GM21526 (cell line): ENCODE data around the gene BRD3OS.
A peak's percentile ranks its signal among the peaks of the same experiment; 100 is the strongest.

Experiments
- ATAC-seq: cut with Tn5 transposase; IDR thresholded peaks from one replicate; pipeline ENCODE4 v1.9.1; 2021; ENCODE audit warnings: moderate library complexity; ENCODE audit not compliant: unreplicated experiment, low FRiP score

Gene BRD3OS

DNA sequence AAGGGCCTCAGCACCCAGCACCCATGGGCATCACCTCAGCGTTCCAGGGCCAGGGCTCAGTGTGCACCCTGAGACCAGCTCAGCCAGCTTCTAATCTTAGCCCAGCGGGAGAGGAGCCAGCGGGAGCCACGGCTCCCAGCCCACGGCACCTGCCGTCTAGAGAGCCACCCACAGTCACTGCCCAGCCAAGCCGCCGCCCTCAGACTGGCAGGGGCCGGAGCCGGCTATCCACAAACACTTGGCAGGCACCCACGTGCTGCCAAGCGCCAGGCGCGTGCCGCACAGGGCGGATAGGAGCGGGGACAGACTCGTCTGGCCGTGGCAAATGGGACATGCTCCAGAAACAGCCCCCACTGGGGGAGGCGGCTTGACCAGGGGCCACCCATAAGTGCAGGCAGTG lies 24.0 kb downstream of the BRD3OS start:
- ATAC-seq, result no peak

DNA sequence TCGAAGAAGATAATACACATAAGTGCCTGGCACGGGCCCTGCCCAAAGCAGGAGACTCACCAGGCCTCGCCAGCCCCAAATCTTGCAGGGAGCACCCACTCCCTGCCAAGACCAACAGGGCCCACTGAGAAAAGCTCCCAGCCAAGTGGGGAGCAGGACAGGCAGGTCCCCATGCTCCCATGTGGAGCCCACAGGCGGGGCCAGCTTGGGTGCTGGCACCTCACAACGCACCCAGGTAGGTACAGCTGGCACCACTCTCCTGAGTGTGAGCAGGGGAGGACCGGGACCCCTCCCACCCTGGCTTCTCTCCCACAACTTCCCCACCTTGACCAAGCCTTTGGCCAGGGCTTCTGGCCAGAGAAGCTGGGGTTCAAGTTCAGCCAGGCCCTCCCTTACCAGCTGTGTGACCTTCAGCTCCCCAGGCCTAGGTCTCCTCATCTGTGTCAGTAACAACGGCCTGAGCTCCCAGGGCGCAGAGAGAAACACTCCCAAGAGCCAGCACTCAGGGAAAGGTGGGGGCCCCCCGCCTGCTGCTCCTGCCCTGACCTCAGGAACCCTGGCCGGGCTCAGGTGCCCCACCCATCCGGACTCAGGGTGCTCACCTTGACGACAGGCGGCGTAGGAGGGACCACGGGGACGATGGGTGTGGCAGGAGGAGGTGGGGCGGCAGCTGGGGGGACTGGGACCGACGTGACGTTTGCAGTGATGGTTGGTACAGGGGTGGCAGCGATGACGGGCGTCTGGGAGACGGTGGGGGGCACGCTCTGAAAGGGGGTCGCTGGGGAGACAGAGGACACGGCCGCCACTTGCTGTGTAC lies 24.7 kb downstream of the BRD3OS start:
- ATAC-seq, result no peak

DNA sequence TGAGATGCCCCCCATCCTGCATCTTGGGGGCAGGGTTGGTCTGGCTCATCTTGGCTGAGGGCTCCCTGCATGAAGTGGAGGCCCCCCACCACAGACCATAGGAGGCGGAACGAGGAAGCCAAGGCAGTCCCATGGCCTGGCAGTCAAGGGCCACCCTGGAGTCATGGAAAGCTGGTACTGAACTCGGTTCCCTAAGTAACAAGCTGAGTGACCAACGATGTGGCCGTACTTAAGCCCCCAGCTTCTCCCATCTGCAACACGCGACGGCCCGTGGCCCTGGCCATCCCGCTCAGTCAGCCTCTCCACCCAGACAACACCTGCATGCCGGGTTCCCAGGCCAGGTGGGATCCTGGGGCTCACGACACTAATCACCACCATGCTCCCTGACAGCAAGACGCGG lies 25.4 kb downstream of the BRD3OS start:
- no peak for ATAC-seq

DNA sequence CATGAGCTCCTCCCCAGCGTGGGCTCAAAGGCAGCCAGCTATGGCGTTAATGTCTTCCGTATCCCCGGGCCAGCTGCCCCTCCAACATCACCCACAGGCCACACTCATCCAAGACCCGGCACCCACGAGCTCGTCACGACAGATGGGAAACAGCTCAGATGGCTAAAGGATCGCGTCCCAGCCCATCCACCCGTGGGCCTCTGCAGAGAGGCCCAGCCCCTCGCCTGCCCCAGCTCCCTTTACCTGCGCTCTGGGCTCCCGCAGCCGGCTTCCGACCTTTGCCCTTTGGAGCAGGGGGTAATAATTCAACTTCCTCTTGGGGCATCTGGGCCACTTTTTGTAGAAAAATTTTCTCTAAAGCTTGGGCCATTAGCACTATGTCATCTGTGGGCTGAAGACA lies 26.0 kb downstream of the BRD3OS start:
- no peak for ATAC-seq

DNA sequence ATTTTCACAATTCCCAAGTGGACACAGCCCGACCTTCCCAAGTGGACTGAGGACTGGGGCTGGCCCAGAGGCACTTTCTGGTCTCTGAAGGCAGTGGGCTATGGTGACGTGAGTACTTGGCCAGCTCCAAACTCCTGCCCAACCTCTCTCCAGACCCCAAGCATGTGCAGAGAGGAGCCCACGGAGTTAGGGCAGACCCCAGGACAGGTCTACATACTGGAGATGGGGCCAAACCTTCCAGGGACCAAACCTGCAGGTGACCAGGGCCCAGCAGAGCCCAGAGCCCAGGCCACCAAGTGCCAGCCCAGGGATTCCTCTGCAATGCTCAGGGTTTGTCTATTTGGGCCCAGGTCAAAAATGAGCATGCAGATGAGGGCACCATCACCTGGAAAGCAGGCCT lies 27.2 kb downstream of the BRD3OS start:
- no peak for ATAC-seq

DNA sequence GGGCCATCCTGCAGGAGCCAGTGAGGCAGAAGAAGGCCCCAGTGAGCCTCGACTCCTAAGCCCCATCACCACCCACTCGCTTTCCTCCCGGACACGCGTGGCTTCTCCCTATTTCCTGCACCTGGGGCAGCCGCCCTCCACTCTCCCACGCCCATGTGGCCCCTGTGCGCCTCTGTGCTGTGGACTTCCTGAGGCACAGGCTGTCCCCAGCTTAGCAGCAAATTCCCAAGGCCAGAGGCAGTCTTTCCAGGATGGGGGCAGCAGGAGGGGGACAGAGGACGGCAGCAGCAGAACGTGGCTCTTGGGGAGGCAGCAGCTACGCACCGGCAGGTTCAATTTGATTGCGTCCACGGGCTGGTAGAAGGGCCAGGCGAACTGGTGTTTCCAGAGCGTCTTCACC lies 27.7 kb downstream of the BRD3OS start:
- ATAC-seq, result no peak

DNA sequence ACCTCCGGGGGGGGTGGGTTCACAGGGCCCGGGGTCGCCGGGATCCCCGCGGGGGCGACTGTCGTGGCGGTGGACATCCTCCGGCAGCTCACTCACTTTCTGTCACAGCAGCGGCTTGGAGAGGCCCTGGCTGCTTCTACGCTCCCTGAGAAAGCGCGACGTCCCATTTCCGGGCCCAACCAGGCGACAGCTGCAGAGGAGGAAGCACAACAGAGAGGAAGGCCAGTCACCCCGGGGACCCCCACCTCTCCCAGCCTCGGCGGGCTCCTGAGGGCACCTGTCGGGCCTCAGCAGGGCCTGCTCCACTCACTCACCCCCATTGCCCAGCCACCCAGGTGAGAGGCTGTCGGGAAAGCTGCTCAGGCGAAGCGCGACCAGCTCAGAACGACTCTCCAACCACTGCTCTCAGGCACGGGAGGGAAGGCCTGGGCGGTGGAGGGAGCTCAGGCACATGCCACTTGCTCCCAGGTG lies 28.2 kb downstream of the BRD3OS start:
- ATAC-seq, result no peak

DNA sequence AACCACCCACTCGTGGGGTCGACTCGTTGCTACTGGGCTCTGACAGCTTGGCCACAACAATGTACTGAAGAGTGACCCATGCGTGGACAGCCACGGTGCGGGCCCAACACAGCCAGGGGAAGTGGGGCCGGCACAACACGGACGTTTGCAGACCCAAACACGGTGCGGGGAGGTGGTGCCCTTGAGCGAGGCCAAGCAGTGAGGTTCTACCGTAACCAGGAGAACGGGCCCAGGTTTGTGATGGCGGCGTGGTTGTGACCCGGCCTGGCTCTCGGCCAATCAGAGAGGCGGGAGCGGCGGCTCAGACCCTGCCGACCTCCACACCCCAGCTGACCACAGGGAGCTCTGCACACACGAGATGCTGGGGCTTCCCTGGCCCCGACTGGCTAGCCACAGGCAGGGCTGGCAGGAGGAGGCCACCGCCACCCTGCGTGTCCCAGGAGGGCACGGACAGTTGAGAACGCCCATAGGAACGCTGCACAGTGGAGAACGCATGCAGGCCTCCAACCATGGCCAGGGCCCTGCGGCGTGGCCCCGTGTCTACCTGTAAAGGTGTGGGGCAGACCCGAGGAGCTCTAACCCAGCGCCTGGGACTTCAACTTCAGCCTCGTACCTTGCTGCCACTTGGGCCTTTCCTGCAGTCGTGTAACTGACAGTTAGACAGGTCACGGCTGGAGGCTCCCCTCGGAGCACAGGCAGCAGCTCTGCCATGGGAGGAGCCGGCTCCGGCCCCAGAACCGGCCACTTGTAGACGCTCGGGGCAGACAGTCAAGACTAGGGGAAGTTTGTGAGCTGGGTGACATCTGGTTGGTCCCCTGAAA lies 28.9 kb downstream of the BRD3OS start:
- ATAC-seq, result no peak

DNA sequence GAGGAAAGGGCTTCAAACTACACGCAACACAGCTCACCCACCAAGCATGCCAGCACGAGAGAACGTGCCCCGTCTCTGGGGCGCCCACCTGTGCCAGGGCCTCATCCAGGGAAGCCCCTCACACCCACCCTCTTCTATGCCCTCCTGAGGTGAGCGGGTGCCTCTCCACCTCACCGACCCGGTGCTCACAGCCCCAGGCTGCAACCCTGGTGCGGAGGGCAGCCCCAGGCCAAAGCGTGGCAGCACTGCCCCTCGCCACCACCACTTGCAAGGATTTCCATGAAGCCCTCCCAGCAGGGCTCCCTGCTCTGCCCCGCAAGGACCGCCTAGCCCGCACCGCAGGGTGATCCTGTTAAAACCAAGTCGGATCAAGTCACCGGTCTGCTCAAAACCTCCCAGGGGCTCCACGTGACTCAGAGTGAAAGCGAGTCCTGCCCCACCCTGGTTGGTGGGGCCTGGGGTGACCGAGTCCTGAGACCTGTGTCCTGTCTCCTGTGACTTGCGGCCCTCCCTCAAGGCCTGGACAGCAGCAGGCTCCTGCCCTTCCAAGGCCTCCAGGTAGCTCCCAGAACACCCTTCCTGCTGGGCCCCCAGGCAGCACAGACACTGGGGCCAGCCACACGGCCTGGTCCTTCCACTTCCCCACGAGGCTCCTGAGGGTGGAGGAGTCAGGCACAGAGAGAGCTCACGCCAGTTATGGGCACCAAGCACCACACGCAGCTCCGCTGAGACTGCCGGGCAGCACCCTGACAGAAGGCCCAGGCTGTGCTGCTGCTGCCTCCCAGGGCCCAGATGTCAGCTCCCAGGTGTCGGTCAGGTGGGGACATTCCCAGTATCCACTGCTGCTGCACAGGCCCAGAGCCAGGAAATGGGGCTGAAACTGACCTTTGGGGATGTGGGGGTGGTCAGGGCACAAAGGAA lies 29.9 kb downstream of the BRD3OS start:
- no peak for ATAC-seq

DNA sequence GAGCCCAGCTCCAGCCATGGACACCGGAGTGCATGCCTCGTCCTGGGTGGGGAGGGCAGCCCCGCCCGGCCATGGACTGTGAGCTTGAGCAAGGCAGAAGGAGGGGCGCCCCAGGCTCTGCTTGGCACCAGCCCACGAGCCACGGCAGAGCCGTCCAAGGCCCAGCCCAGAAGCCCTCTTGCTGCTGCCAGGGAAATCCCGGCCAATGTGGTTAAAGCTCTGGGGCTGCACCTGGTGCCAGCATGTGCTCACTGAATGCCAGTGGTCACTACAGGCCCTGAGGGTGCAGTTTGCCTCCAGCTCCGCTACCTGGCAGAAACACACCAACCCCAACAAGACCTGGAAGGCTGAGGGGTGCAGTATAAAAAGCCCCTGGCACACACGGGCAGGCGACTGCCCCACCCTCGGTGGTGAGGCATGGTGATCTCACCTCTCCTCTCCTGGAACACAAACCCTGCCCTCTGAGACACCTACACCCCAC lies 30.7 kb downstream of the BRD3OS start:
- ATAC-seq, result no peak

DNA sequence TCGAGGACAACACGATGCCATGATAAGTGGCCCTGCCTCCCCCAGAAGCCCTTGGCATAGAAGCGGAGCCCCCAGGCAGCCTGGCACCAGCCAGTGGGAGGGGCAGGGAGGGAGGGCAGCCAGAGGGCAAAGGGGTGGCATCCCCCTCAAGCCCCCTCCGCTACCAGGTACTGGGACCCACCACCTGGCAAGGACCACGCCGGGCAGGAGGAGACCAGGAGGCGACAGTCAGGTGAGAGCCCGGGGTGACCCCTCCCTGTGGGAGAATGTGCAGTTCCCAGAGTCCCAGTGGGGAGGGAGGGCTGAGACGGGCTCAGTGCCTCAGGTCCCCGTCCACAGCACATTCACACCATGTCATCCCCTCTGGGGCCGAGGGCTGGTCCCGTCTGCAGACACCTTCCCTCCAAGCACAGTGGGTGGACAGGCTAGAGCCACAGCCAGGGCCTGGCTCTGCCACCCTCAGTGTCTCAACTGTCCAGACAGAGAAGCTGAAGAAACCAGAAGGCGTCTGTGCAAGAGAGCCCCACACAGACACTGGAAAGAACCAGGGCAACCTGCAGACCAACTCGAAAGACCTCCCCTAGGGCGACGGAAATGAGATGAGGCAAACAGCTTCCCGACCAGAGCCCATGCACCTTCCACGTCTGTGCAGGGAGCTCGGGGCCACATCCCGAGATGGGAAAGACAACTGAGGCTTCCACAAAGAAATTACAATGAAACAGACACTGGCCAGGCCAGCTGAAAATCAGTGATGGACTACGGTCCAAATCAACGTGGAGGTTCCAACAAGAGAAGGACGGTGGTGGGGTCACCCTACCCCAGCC lies 31.4 kb downstream of the BRD3OS start:
- no peak for ATAC-seq

DNA sequence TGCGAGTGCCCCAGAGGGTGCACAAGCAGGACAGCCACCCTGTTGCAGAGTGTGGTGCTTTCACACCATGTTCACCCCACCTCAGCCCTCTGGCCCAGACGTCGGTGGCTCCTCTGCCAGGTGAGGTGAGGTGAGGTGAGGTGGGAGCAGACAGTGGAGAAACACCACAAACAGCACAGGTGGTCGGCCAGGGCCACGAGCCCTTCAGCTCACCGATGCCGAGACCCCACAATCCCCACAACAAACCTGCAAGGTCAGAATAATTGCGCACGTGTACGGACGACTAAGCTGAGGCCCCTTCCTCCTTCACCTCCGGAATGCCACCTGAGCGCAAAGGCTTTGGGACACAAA lies 32.0 kb downstream of the BRD3OS start:
- no peak for ATAC-seq

DNA sequence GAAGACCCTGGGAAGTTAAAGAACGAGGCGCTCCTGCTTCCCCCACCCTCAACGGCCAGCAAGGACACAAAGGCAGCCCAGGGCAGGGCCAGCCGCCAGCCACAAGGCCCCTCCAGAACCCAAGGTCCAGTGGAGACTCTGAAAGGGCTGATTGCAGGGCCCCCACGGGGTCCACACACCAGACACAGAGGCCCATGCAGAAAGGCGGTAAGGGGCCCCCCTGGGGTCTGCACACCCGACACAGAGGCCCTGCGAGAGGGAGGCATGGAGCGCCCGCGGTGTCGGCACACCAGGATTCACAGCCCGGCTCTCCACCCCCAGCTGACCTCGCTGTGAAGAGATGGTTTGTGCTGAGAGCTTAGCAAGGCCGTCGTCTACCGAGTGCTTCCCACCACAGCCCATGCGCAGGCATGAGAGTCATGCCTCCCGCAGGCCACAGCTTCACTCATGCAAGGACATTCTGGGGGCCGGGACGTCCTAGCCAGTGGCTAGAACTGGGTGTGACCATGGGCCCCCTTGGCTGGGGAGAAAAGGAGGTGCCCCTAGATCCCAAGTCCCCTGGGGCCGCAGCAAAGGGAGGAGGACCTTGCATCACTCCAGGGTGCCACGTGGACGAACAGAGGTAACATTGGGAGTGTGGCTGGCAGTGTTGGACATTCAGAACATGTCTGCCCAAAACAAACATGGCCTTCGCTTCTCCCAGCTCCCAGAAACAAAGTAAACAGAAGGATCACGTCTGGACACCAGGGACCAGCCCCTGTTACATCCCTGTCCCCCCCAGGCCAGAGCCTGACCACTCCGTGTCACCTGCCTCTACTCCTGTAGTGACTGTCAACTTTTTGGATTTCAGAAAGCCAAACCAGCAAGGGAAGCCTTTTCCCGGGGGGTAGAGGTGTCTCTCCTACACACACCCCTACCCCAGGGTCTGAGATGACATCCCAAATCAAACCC lies 32.7 kb downstream of the BRD3OS start:
- no peak for ATAC-seq

DNA sequence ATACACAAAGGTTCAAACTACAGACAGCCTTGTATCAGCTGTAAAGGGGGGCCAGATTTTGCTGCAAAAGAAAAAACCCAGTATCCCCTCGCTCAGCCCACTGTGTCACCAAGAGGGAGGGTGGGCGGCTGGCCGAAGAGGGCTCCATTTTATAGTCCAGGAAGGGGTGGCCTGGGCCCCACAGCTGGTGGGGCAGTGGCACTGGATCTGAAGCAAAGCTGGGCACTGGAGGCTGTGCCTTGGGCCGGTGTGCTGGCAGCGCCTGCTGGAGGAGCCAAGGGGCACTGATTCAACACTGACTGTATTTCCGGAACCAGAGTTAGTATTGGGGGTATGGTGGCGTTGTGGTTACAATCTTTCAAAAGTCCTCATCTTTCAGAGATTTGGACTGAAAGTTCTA lies 33.4 kb downstream of the BRD3OS start:
- no peak for ATAC-seq

DNA sequence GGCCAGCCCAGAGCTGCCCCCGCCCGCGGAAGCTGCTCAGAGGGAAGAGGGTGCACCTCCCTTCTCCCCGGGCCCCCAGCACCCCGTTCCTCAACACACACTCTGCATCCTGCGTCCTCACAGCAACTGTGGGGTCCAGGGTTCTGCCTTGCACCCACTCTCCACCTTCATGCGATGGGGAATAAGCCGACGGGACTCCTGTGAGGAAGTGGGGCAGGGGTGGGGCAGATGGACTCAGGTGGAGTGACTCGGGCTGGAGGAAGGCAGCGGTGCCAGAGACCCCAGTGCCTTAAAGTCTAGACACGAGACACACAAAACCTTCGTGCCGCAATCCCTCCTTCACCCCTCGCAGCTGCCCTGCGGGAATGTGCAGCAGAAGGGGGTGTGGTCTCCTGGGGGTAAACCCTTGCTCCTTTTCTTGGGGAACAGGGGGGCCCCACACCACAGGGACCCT lies 33.9 kb downstream of the BRD3OS start:
- no peak for ATAC-seq

DNA sequence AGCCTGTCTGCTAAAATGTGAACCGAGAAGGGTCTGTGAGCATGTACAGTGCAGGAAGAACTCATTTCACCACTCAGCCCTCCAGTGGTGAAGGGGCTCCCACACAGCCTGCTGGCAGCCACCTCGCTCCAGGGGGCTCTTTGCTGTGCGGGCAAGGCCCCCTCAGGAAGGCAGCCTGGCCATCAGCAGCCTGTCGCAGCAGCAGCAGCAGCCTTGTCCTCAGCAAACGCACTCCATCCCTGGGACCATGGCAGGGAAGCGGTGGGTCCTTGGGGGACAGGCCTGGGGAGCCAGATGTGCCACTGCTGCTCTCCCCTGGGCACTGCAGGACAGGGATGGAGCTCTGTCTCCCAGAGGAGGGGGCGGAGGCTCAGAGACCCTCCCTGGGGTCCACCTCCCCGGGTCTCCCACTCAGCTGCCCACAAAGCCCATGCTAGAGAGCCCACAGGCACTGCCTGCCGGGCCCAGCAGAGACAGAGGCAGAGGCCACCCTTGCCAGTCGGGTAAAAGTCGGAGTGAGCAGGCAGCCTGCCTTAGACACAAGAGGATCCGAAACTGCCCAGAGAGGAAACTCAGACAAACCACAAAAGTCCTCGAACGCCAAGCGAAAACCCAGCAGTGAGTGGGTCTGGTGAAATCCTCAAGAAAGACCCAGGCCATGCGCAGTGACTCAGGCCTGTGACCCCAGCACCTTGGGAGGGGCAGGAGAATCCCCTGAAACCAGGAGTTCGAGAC lies 34.5 kb downstream of the BRD3OS start:
- ATAC-seq, result peak; percentile 45

DNA sequence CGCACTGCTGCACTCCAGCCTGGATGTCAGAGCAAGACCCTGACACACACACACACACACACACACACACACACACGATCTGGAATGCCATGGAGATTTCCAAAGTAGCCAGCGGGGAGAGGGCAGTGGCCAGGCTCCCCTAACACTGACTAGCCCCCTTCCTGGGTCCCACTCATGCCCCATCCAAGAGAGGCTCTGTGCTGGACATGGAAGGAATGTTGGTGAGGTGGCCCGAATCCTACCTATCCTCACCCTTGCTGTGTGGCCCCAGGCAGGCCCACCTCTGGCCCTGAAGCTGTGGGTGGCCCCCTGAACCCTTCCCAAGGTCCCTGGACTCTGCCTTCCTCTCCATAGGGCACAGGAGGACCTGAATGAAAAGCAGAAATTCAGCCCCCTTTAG lies 35.3 kb downstream of the BRD3OS start:
- ATAC-seq, result no peak
